ENCODE results near the gene RIPK4. TPM values are rescaled to one million over a fixed set of nuclear protein-coding genes. Genes with fewer than 3 reads are reported as not detected.

RIPK4 gene
- total RNA-seq, 3 donors from 2014 or later (not counting 1 experiment from before 2014, with no cell fraction given): 0.09 TPM; not detected in 2

GRCh38 chr21:41713495-41714281 is 53.2 kb downstream of the RIPK4 start:
- no peak overlapping the region for H3K27ac ChIP-seq (ENCODE audit: low read length)
- H3K36me3 ChIP-seq (ENCODE audit: control insufficient read depth, insufficient read depth, low read length): no peaks in the 10 kb centered on the region
- H3K9me3 ChIP-seq (ENCODE audit: control insufficient read depth, insufficient read depth, low read length): no peaks in the 10 kb centered on the region
- H3K4me3 ChIP-seq (ENCODE audit: low read length): no peak overlapping the region
- H3K27me3 ChIP-seq (ENCODE audit: control insufficient read depth, insufficient read depth, low read length): peaks cover 5% of the 10 kb centered on the region
- intact Hi-C loops (cut with micrococcal nuclease): no loop called here
- no peak for TF ChIP-seq CTCF (IDR thresholded peaks at IDR 0.05)
- Mint-ChIP-seq H3K27me3 (ENCODE audit: low read depth in 2 of 2) (peaks cover 22 to 41% of the 10 kb centered on the region in 2 donors), H3K4me3 (no peak overlapping the region), H3K4me1 (no peaks in the 10 kb centered on the region), H3K36me3 (no peaks in the 10 kb centered on the region), H3K27ac (no peak overlapping the region), H3K9me3 (no peaks in the 10 kb centered on the region)
- H3K4me1 ChIP-seq (ENCODE audit: control insufficient read depth, insufficient read depth, low read length): no peaks in the 10 kb centered on the region
- DNase-seq (no peak), ATAC-seq (no peak)
- WGBS (ENCODE audit: insufficient coverage): 82% methylated on average over 22 of the region's 22 CpGs

GRCh38 chr21:41712730-41713129 is 54.1 kb downstream of the RIPK4 start:
- peaks cover 22 to 41% of the 10 kb centered on the region in 2 donors for H3K27me3 Mint-ChIP-seq (ENCODE audit: low read depth in 2 of 2)

GRCh38 chr21:41712201-41712600 is 54.7 kb downstream of the RIPK4 start:
- H3K36me3 Mint-ChIP-seq: no peaks in the 10 kb centered on the region
- no peaks in the 10 kb centered on the region for H3K9me3 ChIP-seq (ENCODE audit: control insufficient read depth, insufficient read depth, low read length)
- no peaks in the 10 kb centered on the region for H3K9me3 Mint-ChIP-seq
- H3K27me3 ChIP-seq (ENCODE audit: control insufficient read depth, insufficient read depth, low read length): peaks cover 5% of the 10 kb centered on the region
- H3K27ac Mint-ChIP-seq: no peak overlapping the region
- H3K27ac ChIP-seq (ENCODE audit: low read length): no peak overlapping the region
- H3K4me3 ChIP-seq (ENCODE audit: low read length): no peak overlapping the region
- TF ChIP-seq CTCF (IDR thresholded peaks at IDR 0.05): no peak
- H3K4me1 Mint-ChIP-seq: peaks cover 0 to 5% of the 10 kb centered on the region in 2 donors
- intact Hi-C loops (cut with micrococcal nuclease): no loop called here
- no peaks in the 10 kb centered on the region for H3K36me3 ChIP-seq (ENCODE audit: control insufficient read depth, insufficient read depth, low read length)
- ATAC-seq (no peak), DNase-seq (no peak)
- H3K4me3 Mint-ChIP-seq: no peak overlapping the region
- WGBS (ENCODE audit: insufficient coverage): 27% methylated on average over 17 of the region's 18 CpGs
- H3K4me1 ChIP-seq (ENCODE audit: control insufficient read depth, insufficient read depth, low read length): no peaks in the 10 kb centered on the region
- H3K27me3 Mint-ChIP-seq (ENCODE audit: low read depth in 2 of 2): peaks cover 22 to 41% of the 10 kb centered on the region in 2 donors

More at GRCh38 chr21:41712730-41713129, 54.1 kb downstream of the RIPK4 start:
- no peaks in the 10 kb centered on the region for H3K4me1 ChIP-seq (ENCODE audit: control insufficient read depth, insufficient read depth, low read length)
- no peaks in the 10 kb centered on the region for H3K4me1 Mint-ChIP-seq
- H3K27ac Mint-ChIP-seq: no peak overlapping the region
- ATAC-seq: no peak
- H3K27ac ChIP-seq (ENCODE audit: low read length): no peak overlapping the region
- WGBS (ENCODE audit: insufficient coverage): 11% methylated on average over 9 of the region's 9 CpGs
- no peak overlapping the region for H3K4me3 ChIP-seq (ENCODE audit: low read length)
- H3K36me3 Mint-ChIP-seq: no peaks in the 10 kb centered on the region
- no peaks in the 10 kb centered on the region for H3K9me3 Mint-ChIP-seq
- H3K27me3 ChIP-seq (ENCODE audit: control insufficient read depth, insufficient read depth, low read length): peaks cover 5% of the 10 kb centered on the region
- no peak for TF ChIP-seq CTCF (IDR thresholded peaks at IDR 0.05)
- H3K4me3 Mint-ChIP-seq: no peak overlapping the region
- no peak for DNase-seq
- H3K36me3 ChIP-seq (ENCODE audit: control insufficient read depth, insufficient read depth, low read length): no peaks in the 10 kb centered on the region
- intact Hi-C loops (cut with micrococcal nuclease): no loop called here
- H3K9me3 ChIP-seq (ENCODE audit: control insufficient read depth, insufficient read depth, low read length): no peaks in the 10 kb centered on the region

Measured in natural killer cell (primary cell).